HCT116 (cell line): ENCODE results near the gene SPATA31D4. TPM values are rescaled to one million over a fixed set of nuclear protein-coding genes. Genes with fewer than 3 reads are reported as not detected.

Experiments
- ATAC-seq: fragments of 200-7000 bp; cut with Tn5 transposase; 2 replicates; pipeline ENCODE4 v1.9.1; 2020; ENCODE audit warnings: mild to moderate bottlenecking, moderate library complexity
- BruUV-seq: library from RNA; stranded (reverse); fragments of 400-500 nt; replicated peaks from 2 replicates; lab custom pipeline; 2021; lab: Mats Ljungman, UMichigan
- CTCF ChIA-PET: fragments of 300-600 bp; sonication (Branson Sonifier 250); formaldehyde crosslinking; loops from one replicate; lab custom pipeline; 2021; ENCODE audit warnings: antibody characterized with exemption; lab: Charles Lee
- POLR2A ChIA-PET: fragments of 300-600, 350-600 bp; sonication (Branson Sonifier 250); formaldehyde crosslinking; loops from one replicate; lab custom pipeline; 2021; ENCODE audit warnings: antibody characterized with exemption; lab: Charles Lee
- RAD21 ChIA-PET, 2 experiments: fragments of 300-600 bp; sonication (Branson Sonifier 250); formaldehyde crosslinking; loops; one replicate each; lab custom pipeline; 2023; ENCODE audit warnings: low total read pairs in 2 of 2; ENCODE audit not compliant: uncharacterized antibody in 2 of 2, unreplicated experiment in 2 of 2, low non-redundant PET in 1 of 2; lab: Charles Lee
- DNase-seq: peaks from one replicate; pipeline ENCODE4 v3.0.0-alpha.2; 2010; ENCODE audit warnings: low read depth, low spot score
- H2AFZ ChIP-seq: fragments of 200-600 bp; shearing (Covaris generic), sonication (generic); 2 replicates; pipeline ENCODE4 v1.6.1; 2017; ENCODE audit warnings: low read depth, mixed run types, mixed read lengths, antibody characterized with exemption, low read length; ENCODE audit not compliant: poor library complexity, severe bottlenecking
- H3K27ac ChIP-seq: 2 replicates; pipeline ENCODE4 v1.5.1; 2012; ENCODE audit warnings: low read depth, low read length
- H3K27me3 ChIP-seq: fragments of 200-600 bp; sonication (generic); 2 replicates; pipeline ENCODE4 v1.6.1; 2016; ENCODE audit warnings: mixed run types, low read length, mixed read lengths; ENCODE audit not compliant: insufficient read depth
- H3K36me3 ChIP-seq, 2 experiments: fragments of 200-500 bp in 1 of 2; fragments of 200-600 bp in 1 of 2; sonication (Bioruptor generic) in 1 of 2; sonication (generic) in 1 of 2; 2 replicates each; pipeline versions ENCODE4 v1.5.1 to v1.6.1; 2014 to 2016; ENCODE audit warnings: low read length in 2 of 2, inconsistent platforms in 1 of 2, mixed read lengths in 1 of 2, mixed run types in 1 of 2; ENCODE audit not compliant: insufficient read depth in 2 of 2, control insufficient read depth in 1 of 2
- H3K4me1 ChIP-seq, 2 experiments: fragments of 200-600 bp in 1 of 2; sonication (generic) in 1 of 2; 2 replicates each; pipeline versions ENCODE4 v1.5.1 to v1.6.1; 2012 to 2017; ENCODE audit warnings: low read length in 2 of 2, inconsistent platforms in 1 of 2, mild to moderate bottlenecking in 1 of 2, mixed read lengths in 1 of 2, mixed run types in 1 of 2, moderate library complexity in 1 of 2; ENCODE audit not compliant: insufficient read depth in 2 of 2, control insufficient read depth in 1 of 2
- H3K4me2 ChIP-seq: fragments of 200-600 bp; sonication (generic); 2 replicates; pipeline ENCODE4 v1.6.1; 2017; ENCODE audit warnings: mixed run types, low read length, mixed read lengths
- H3K4me3 ChIP-seq, 2 experiments: fragments of 200-600 bp in 1 of 2; sonication (generic) in 1 of 2; replicated peaks in 1 of 2; 2 replicates each; pipeline ENCODE4 v1.5.1; 2011 to 2016; ENCODE audit warnings: low read length in 2 of 2, control low read depth in 1 of 2, low read depth in 1 of 2, mild to moderate bottlenecking in 1 of 2, mixed read lengths in 1 of 2, mixed run types in 1 of 2
- H3K79me2 ChIP-seq: fragments of 200-600 bp; sonication (generic); 2 replicates; pipeline ENCODE4 v1.6.1; 2017; ENCODE audit warnings: mild to moderate bottlenecking, mixed run types, low read length, moderate library complexity, mixed read lengths; ENCODE audit not compliant: insufficient read depth
- H3K9ac ChIP-seq: fragments of 200-600 bp; sonication (generic); 2 replicates; pipeline ENCODE4 v1.6.1; 2016; ENCODE audit warnings: low read length, mixed read lengths
- H3K9me2 ChIP-seq: fragments of 200-600 bp; sonication (generic), shearing (Covaris generic); 2 replicates; pipeline ENCODE4 v1.6.1; 2017; ENCODE audit warnings: mixed run types, mild to moderate bottlenecking, moderate library complexity; ENCODE audit not compliant: insufficient read depth
- H3K9me3 ChIP-seq, 2 experiments: fragments of 200-500 bp in 1 of 2; fragments of 200-600 bp in 1 of 2; sonication (Bioruptor generic) in 1 of 2; sonication (generic) in 1 of 2; 2 replicates each; pipeline ENCODE4 v1.6.1; 2014 to 2017; ENCODE audit warnings: low read length in 2 of 2, mixed read lengths in 2 of 2, inconsistent platforms in 1 of 2, low read depth in 1 of 2, mild to moderate bottlenecking in 1 of 2, mixed run types in 1 of 2, moderate library complexity in 1 of 2; ENCODE audit not compliant: control insufficient read depth in 1 of 2, insufficient read depth in 1 of 2
- H4K20me1 ChIP-seq: fragments of 200-600 bp; sonication (generic), shearing (Covaris generic); 2 replicates; pipeline ENCODE4 v1.6.1; 2017; ENCODE audit warnings: mixed run types, mild to moderate bottlenecking, moderate library complexity; ENCODE audit not compliant: insufficient read depth
- CBX3 ChIP-seq: IDR thresholded peaks from 2 replicates; pipeline ENCODE4 v1.6.1; 2012; ENCODE audit warnings: low read depth
- EGR1 ChIP-seq: IDR thresholded peaks from 2 replicates; pipeline ENCODE4 v1.6.1; 2012; ENCODE audit warnings: low read depth
- ELF1 ChIP-seq: IDR thresholded peaks from 2 replicates; pipeline ENCODE4 v1.6.1; 2012; ENCODE audit warnings: low read depth, borderline replicate concordance
- EZH2 ChIP-seq: fragments of 200-600 bp; sonication (generic); IDR thresholded peaks from 2 replicates; pipeline ENCODE4 v1.6.1; 2017; ENCODE audit warnings: antibody characterized with exemption, mixed run types
- EZH2phosphoT487 ChIP-seq: fragments of 200-600 bp; IDR thresholded peaks from 2 replicates; pipeline ENCODE4 v1.6.1; 2018; ENCODE audit warnings: antibody characterized with exemption, borderline replicate concordance
- POLR2A ChIP-seq: IDR thresholded peaks from 2 replicates; pipeline ENCODE4 v1.7.0; 2011; ENCODE audit warnings: borderline replicate concordance; ENCODE audit not compliant: insufficient read depth, insufficient read length; ENCODE audit errors: extremely low read depth
- POLR2AphosphoS5 ChIP-seq: IDR thresholded peaks from 2 replicates; pipeline ENCODE4 v1.6.1; 2011; ENCODE audit warnings: mild to moderate bottlenecking, low read depth, low read length, moderate library complexity
- SIN3A ChIP-seq: IDR thresholded peaks from 2 replicates; pipeline ENCODE4 v1.6.1; 2012; ENCODE audit warnings: low read depth
- SP1 ChIP-seq: IDR thresholded peaks from 2 replicates; pipeline ENCODE4 v1.6.1; 2012; ENCODE audit warnings: low read depth
- SRF ChIP-seq: IDR thresholded peaks from 2 replicates; pipeline ENCODE4 v1.6.1; 2012; ENCODE audit warnings: low read depth
- TCF7L2 ChIP-seq: IDR thresholded peaks from 2 replicates; pipeline ENCODE4 v1.7.0; 2011; ENCODE audit warnings: borderline replicate concordance, inconsistent platforms; ENCODE audit not compliant: insufficient read depth, insufficient read length; ENCODE audit errors: extremely low read depth
- YY1 ChIP-seq: IDR thresholded peaks from 2 replicates; pipeline ENCODE4 v1.6.1; 2011; ENCODE audit warnings: low read length, low read depth, moderate library complexity, mild to moderate bottlenecking; ENCODE audit not compliant: insufficient replicate concordance; ENCODE audit errors: extremely low read depth
- ZFX ChIP-seq: fragments of 450-650 bp; IDR thresholded peaks from 2 replicates; pipeline ENCODE4 v1.6.1; 2017
- ZNF274 ChIP-seq: fragments of 200-500 bp; sonication (Bioruptor generic); IDR thresholded peaks from 2 replicates; pipeline ENCODE4 v1.6.1; 2014; ENCODE audit warnings: mild to moderate bottlenecking, low read depth, low read length, inconsistent platforms
- intact Hi-C: fragments of 100-400 bp; cut with micrococcal nuclease; formaldehyde crosslinking; loops from 2 replicates; pipeline ENCODE4 v1.10.0; 2022
- total RNA-seq: library from RNA; stranded (reverse); gene quantifications from one replicate; pipeline ENCODE4 v1.2.1, GENCODE V29; 2021; ENCODE audit not compliant: unreplicated experiment
- TF ChIP-seq, protein P1 (sequence below): IDR thresholded peaks from 2 replicates; pipeline ENCODE4 v1.6.1; 2012
- TF ChIP-seq, protein P2 (sequence below): IDR thresholded peaks from 2 replicates; pipeline ENCODE4 v1.6.1; 2011; ENCODE audit warnings: mild to moderate bottlenecking, low read length, moderate library complexity; ENCODE audit not compliant: insufficient replicate concordance; ENCODE audit errors: extremely low read depth
- TF ChIP-seq, protein P3 (sequence below), 3 experiments: fragments of 200-600 bp in 1 of 3; sonication (generic) in 1 of 3; IDR thresholded peaks in 2 of 3; conservative IDR thresholded peaks in 1 of 3; 2 replicates each; pipeline ENCODE4 v1.5.1; 2012 to 2017; ENCODE audit warnings: low read depth in 2 of 3, low read length in 2 of 3, antibody characterized with exemption in 1 of 3, borderline replicate concordance in 1 of 3, control low read depth in 1 of 3, mild to moderate bottlenecking in 1 of 3, mixed read lengths in 1 of 3, mixed run types in 1 of 3, moderate library complexity in 1 of 3; ENCODE audit not compliant: insufficient read depth in 1 of 3
- TF ChIP-seq, protein P4 (sequence below): IDR thresholded peaks from 2 replicates; pipeline ENCODE4 v1.6.1; 2012

The SPATA31D4 gene
- total RNA-seq, 1 experiment from 2014 or later: not detected

DNA sequence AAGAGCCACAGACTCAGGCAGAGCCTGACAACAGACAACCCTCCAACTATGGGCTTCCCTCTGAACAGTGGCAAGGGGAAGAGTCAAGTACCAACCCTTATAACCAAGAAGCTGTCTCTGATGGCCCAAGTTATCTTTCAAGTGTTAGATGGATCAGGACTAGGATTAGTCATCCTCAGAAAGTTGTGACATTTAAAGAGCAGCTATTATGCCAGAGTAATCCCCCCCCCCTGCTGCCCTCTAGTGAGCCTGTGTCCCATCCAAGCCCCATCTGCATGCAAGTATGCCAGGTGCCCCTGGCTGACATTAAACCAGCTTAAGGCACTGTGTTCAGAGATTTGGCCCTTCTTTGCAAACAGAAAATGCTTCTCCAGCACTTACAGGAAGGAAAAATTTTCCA is 43.5 kb downstream of the SPATA31D4 start:
- Histone ChIP-seq H3K4me3 (no peak overlapping the region), H3K4me1 (no peaks in the 10 kb centered on the region), H3K9ac (no peak overlapping the region), H3K27me3 (no peaks in the 10 kb centered on the region), H3K36me3 (no peaks in the 10 kb centered on the region), H3K27ac (no peak overlapping the region), H3K9me2 (no peaks in the 10 kb centered on the region), H3K79me2 (no peaks in the 10 kb centered on the region), H3K9me3 (no peaks in the 10 kb centered on the region), H4K20me1 (no peaks in the 10 kb centered on the region), H2AFZ (no peak overlapping the region), H3K4me2 (no peak overlapping the region)
- ChIA-PET CTCF (no interaction called here), POLR2A (no interaction called here), RAD21 (no interaction called here)
- no TSS peak for BruUV-seq
- ATAC-seq (no peak), DNase-seq (no peak)
- TF ChIP-seq SRF: no peak
- TF ChIP-seq ZNF274: no peak
- TF ChIP-seq CBX3: no peak
- TF ChIP-seq EZH2: no peak
- TF ChIP-seq YY1: no peak
- no peak for TF ChIP-seq POLR2A
- intact Hi-C loops: no loop called here

DNA sequence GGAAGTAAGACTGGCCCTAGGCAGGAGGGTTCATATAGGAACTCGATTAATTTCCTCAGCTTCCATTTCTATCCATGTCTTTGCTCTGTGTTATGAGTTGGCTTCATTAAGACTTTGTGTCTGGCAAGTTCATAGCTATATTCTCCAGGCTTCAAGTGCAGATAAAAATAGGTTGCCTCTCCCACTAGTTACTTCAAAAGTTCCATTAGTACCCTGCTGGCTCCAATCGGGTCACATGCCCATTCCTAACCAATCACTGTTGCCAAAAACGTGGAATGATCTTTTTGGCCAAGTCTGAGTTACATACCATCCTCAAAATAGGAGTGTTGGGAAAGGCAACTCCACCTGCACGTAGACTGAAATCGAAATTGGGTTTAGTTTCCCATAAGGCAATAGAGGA is 46.5 kb downstream of the SPATA31D4 start:
- ATAC-seq: no peak
- TF ChIP-seq ZFX (no peak), POLR2AphosphoS5 (no peak), TCF7L2 (no peak), ELF1 (no peak), SIN3A (no peak), POLR2A (no peak), ZNF274 (no peak), SRF (no peak), EGR1 (no peak), CBX3 (no peak), SP1 (no peak), EZH2phosphoT487 (no peak), YY1 (no peak)
- TF ChIP-seq, protein P1, sequence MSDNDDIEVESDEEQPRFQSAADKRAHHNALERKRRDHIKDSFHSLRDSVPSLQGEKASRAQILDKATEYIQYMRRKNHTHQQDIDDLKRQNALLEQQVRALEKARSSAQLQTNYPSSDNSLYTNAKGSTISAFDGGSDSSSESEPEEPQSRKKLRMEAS: no peak
- TF ChIP-seq, protein P2, sequence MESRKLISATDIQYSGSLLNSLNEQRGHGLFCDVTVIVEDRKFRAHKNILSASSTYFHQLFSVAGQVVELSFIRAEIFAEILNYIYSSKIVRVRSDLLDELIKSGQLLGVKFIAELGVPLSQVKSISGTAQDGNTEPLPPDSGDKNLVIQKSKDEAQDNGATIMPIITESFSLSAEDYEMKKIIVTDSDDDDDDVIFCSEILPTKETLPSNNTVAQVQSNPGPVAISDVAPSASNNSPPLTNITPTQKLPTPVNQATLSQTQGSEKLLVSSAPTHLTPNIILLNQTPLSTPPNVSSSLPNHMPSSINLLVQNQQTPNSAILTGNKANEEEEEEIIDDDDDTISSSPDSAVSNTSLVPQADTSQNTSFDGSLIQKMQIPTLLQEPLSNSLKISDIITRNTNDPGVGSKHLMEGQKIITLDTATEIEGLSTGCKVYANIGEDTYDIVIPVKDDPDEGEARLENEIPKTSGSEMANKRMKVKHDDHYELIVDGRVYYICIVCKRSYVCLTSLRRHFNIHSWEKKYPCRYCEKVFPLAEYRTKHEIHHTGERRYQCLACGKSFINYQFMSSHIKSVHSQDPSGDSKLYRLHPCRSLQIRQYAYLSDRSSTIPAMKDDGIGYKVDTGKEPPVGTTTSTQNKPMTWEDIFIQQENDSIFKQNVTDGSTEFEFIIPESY: no peak
- TF ChIP-seq, protein P3, sequence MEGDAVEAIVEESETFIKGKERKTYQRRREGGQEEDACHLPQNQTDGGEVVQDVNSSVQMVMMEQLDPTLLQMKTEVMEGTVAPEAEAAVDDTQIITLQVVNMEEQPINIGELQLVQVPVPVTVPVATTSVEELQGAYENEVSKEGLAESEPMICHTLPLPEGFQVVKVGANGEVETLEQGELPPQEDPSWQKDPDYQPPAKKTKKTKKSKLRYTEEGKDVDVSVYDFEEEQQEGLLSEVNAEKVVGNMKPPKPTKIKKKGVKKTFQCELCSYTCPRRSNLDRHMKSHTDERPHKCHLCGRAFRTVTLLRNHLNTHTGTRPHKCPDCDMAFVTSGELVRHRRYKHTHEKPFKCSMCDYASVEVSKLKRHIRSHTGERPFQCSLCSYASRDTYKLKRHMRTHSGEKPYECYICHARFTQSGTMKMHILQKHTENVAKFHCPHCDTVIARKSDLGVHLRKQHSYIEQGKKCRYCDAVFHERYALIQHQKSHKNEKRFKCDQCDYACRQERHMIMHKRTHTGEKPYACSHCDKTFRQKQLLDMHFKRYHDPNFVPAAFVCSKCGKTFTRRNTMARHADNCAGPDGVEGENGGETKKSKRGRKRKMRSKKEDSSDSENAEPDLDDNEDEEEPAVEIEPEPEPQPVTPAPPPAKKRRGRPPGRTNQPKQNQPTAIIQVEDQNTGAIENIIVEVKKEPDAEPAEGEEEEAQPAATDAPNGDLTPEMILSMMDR (IDR thresholded peaks at IDR 0.05 in 2 of 3, conservative IDR thresholded peaks at IDR 0.05 in 1 of 3; ENCODE audit: borderline replicate concordance in 1 of 3, insufficient read depth in 1 of 3, low read depth in 2 of 3, low read length in 2 of 3): no peak
- TF ChIP-seq, protein P4, sequence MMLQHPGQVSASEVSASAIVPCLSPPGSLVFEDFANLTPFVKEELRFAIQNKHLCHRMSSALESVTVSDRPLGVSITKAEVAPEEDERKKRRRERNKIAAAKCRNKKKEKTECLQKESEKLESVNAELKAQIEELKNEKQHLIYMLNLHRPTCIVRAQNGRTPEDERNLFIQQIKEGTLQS: no peak

More for the DNA sequence above, 46.5 kb downstream of the SPATA31D4 start:
- H3K4me3 ChIP-seq: no peak overlapping the region
- no peaks in the 10 kb centered on the region for H3K36me3 ChIP-seq
- H2AFZ ChIP-seq: no peak overlapping the region
- intact Hi-C loops: no loop called here
- H3K27me3 ChIP-seq: no peaks in the 10 kb centered on the region
- no TSS peak for BruUV-seq
- no peaks in the 10 kb centered on the region for H4K20me1 ChIP-seq
- DNase-seq: no peak
- CTCF ChIA-PET: no interaction called here
- H3K4me2 ChIP-seq: no peak overlapping the region
- RAD21 ChIA-PET: no interaction called here
- no peak overlapping the region for H3K27ac ChIP-seq
- POLR2A ChIA-PET: no interaction called here
- H3K9me2 ChIP-seq: no peaks in the 10 kb centered on the region
- no peak overlapping the region for H3K9ac ChIP-seq
- no peaks in the 10 kb centered on the region for H3K79me2 ChIP-seq
- no peaks in the 10 kb centered on the region for H3K9me3 ChIP-seq
- H3K4me1 ChIP-seq: no peaks in the 10 kb centered on the region
